SK-MEL-5 (cell line): ENCODE data around the gene TRAF1. TPM values are rescaled to one million over a fixed set of nuclear protein-coding genes. Genes with fewer than 3 reads are reported as not detected.
A peak's percentile ranks its signal among the peaks of the same experiment; 100 is the strongest.

ENCODE experiments used
- DNase-seq: peaks from one replicate; pipeline ENCODE4 v3.0.0-alpha.2; 2016; ENCODE audit warnings: low read depth, low spot score
- in situ Hi-C: cut with HindIII; loops from 2 replicates; pipeline ENCODE4 v1.10.0; 2016; ENCODE audit warnings: low sequenced_read_pairs, high pct_unique_total_duplicates, low pct_unique_long_range_greater_than_20kb
- total RNA-seq: library from RNA; depleted of rRNA; stranded (reverse); fragments of >200 nt; shearing (Covaris generic); gene quantifications from 2 replicates; pipeline ENCODE4 v1.2.3, GENCODE V29; 2014

Gene TRAF1
- total RNA-seq, 1 experiment from 2014 or later, result 0.32 TPM

GRCh38 chr9:120885958-120886357 lies 40.6 kb downstream of the TRAF1 start:
- no peak for DNase-seq
- in situ Hi-C loops, result no loop called here

- in situ Hi-C loops, result no loop called here
- no peak for DNase-seq
Measured at GRCh38 chr9:120885457-120885856, 41.1 kb downstream of the TRAF1 start.

- in situ Hi-C loops, result no loop called here
- DNase-seq, result no peak
Measured at GRCh38 chr9:120883608-120883996, 43.0 kb downstream of the TRAF1 start.

DNA sequence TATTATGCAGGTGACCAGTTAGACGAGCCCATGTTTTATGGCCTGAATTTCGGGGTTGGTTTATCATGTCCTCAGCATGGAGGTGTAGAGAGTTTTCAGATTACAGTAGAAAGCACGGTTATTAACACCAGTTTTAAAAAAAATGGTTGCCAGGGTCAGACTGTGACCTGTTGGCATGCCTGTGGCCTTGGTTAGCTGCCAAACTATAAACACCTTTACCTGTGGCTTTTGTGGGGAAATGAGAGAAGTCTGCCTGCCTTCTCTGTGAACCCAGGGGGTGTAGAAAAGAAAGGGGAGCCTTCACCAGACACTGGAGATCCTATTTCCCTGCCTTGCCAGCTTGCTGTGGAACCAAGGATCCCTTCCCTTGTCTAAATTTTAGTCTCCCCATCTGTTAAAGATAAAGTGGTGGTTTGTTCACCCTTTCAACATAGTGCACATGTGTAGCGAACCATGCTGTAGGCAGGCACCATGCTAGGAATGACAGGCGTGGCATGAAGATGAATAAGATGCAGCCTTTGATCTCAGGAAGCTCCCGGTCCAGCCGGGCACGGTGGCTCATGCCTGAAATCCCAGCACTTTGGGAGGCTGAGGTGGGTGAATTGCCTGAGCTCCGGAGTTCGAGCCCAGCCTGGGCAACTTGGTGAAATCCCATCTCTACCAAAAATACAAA lies 43.5 kb downstream of the TRAF1 start:
- in situ Hi-C loops, result no loop called here
- no peak for DNase-seq

- no peak for DNase-seq
- in situ Hi-C loops, result no loop called here
Measured at GRCh38 chr9:120879446-120879845, 47.1 kb downstream of the TRAF1 start.

- in situ Hi-C loops, result no loop called here
- no peak for DNase-seq
Measured at GRCh38 chr9:120878188-120879130, 48.1 kb downstream of the TRAF1 start.

GRCh38 chr9:120877276-120878034 lies 49.1 kb downstream of the TRAF1 start:
- DNase-seq, result peak; percentile 42
- in situ Hi-C loops, result no loop called here

DNA sequence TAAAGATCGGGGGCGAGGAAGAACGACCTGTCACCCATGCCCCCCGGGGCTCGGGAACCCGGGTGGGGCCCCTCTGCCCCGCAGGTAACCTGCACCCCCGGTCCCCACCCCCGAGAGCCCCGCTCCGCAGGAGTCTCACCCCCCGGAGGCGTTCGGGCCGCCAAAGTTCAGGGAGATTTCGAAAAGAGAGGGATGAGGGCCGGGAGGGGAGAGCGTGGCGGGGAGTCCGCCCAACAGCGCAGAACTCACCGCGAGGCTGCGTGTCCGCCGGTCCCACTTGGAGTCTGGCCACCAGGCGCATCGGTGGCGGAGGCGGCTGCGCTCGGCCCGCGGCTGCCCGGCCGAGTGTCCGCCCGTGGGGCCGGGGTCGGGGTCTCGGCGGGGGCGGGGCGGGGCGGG lies 49.8 kb downstream of the TRAF1 start, which contains the start of gene PHF19:
PHF19 (minus strand) TSS at position 347 of the 399 bp plus-strand sequence. CDS start 2,447 bp downstream, outside the sequence.
- in situ Hi-C loops, result no loop called here
- DNase-seq, result peak; percentile 23

- peak; percentile 67 for DNase-seq
- in situ Hi-C loops, result no loop called here
Measured at GRCh38 chr9:120875954-120876841, 50.4 kb downstream of the TRAF1 start.

DNA sequence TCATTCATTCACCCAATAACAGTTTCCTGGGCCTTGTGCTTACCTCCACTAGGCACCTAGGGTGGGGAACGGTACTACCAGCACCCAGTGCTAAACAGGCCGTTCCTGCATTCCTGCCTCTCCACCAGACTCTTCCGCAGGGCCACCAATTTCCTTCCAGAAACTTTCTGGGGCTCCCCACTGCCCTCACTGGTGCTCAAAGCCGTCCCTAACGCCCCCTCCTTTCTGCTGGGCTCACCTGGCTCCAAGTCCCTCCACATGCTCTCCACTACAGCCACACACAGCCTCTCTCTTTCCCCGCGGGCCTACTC lies 51.0 kb downstream of the TRAF1 start:
- no peak for DNase-seq
- in situ Hi-C loops, result no loop called here

DNA sequence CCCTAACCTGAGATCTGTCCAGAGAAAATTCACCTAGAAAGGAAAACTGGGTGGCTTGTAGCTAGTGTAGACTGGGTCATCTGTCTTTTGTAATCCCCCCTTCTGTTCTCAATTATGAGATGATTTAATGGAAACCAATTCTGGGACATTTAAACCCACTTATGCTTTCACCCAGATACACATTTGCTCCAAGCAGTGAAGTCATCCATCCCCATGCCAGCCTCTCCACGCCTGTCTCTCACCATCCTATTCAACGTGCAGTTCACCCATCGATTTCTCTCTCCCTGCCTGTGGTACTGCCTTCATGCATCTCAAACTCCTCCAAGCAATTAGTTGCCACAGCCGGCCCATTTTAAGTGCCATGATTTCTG lies 51.4 kb downstream of the TRAF1 start:
- DNase-seq, result no peak
- in situ Hi-C loops, result no loop called here

GRCh38 chr9:120874226-120875194 lies 52.1 kb downstream of the TRAF1 start:
- in situ Hi-C loops, result no loop called here

DNA sequence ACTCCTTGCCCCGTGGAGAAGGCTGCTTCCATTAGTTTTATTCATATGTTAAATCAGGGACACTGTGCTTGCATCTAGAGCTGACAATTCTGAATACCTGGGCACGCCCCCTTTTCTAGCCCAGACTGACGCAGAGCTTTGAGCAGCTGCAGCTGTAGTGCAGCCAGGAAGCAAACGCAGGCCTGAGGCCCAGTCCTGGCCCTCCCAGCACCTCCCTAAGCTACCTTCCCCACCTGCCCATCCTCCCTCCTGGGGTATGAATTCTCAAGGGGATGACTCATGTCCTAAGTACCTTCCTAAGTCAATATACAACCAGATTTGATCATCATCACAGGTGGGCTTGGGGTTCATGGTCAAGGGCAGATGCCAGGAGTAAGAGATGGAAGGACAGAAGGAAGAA lies 53.1 kb downstream of the TRAF1 start:
- in situ Hi-C loops, result no loop called here
- no peak for DNase-seq

More at GRCh38 chr9:120874226-120875194, 52.1 kb downstream of the TRAF1 start:
- no peak for DNase-seq

DNA sequence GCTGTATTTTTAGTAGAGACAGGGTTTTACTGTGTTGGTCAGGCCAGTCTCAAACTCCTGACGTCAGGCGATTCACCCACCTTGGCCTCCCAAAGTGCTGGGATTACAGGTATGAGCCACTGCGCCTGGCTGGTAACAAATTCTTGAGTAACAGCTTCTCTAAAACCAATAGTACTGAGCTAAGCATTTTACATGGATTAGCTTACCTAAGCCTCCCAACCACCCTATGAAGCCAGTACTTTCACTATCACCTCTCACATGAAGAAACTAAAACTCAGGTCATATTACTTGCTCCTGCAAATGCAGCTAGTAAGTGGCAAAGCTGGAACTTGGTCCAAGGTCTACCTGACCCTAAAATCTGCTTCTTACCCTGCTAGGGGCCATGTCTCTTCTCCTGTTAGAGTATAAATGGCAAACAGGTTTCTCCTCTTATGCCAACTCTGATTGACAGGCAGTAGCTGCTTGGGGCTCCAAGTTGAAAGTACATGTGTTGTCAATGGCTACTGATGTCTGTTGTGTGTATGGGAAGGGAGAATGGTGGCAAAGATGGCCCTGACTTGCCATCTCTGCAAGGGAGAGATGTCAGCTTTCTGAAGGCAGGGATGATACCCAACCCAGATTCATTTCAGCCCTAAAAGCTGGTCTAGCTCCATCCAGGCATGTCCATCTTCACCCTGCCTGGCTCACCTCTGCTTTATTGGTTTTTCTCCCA lies 53.6 kb downstream of the TRAF1 start:
- in situ Hi-C loops, result no loop called here
- DNase-seq, result no peak

DNA sequence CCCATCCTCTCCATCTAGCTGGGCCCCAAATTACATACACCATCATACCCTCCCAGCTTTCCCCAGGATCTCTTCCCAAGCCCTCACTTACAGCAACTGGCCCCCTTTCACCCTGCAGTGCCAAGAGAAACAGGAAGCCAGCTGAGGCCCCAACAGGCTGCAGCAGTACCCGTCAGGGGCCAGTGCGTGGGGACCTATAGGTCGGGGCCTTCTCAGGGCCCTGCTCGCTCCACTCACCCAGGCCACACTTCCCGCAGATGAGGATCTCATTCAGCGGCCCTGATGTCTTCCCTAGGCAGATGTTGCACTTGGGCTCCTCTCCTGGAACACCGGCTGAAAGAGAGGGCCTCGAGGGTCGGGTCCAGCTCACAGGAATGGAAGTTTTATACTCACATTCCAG lies 56.4 kb downstream of the TRAF1 start:
- in situ Hi-C loops, result no loop called here

GRCh38 chr9:120869726-120870125 lies 56.9 kb downstream of the TRAF1 start:
- in situ Hi-C loops, result no loop called here
- no peak for DNase-seq

More for the DNA sequence above, 56.4 kb downstream of the TRAF1 start:
- DNase-seq, result no peak
